GM12891 (cell line): Measurements from ENCODE around the gene PARP9.

Experiments
- POLR2A ChIP-seq: IDR thresholded peaks from 2 replicates; pipeline ENCODE4 v1.6.1; 2011; ENCODE audit warnings: low read depth, low read length, control low read depth
- SPI1 ChIP-seq: IDR thresholded peaks from 2 replicates; pipeline ENCODE4 v1.6.1; 2011; ENCODE audit warnings: low read depth, low read length, control low read depth
- TAF1 ChIP-seq: IDR thresholded peaks from 2 replicates; pipeline ENCODE4 v1.6.1; 2011; ENCODE audit warnings: low read depth, low read length, control low read depth

GRCh38 chr3:122496508-122496907 is 67.6 kb downstream of the PARP9 start:
- TF ChIP-seq POLR2A: no peak
- no peak for TF ChIP-seq SPI1
- no peak for TF ChIP-seq TAF1
